ENCODE measurements around the gene LRP1. TPM values are rescaled to one million over a fixed set of nuclear protein-coding genes. Genes with fewer than 3 reads are reported as not detected.

LRP1 gene
- total RNA-seq, 2 experiments from 2014 or later, result 1.1 to 4.4 TPM

DNA sequence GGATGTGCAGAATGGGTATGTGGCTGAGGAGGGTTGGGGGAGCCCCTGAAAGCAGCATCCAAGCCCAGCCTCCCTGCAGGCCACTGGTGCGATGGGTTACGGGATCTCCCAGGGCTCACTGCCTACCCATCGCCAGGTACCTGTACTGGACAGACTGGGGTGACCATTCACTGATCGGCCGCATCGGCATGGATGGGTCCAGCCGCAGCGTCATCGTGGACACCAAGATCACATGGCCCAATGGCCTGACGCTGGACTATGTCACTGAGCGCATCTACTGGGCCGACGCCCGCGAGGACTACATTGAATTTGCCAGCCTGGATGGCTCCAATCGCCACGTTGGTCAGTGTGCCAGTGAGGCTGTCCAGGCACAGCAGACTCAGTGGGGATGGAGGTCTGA, 70.0 kb downstream of the LRP1 start:
- H3K36me3 ChIP-seq (ENCODE audit: insufficient read depth, low read length), result no peaks in the 10 kb centered on the region
- intact Hi-C loops (cut with micrococcal nuclease; ENCODE audit: unreplicated experiment), result no loop called here
- POLR2A ChIA-PET, result no interaction called here
- no TSS peak for BruUV-seq (replicated peaks)
- H3K79me2 ChIP-seq (ENCODE audit: insufficient read depth, low read depth, low read length), result no peaks in the 10 kb centered on the region
- CTCF ChIA-PET (ENCODE audit: unreplicated experiment), result interaction anchor here (0.5 kb wide), 1 partner anchor 263 kb away, joined by 4 read pairs; no protein-coding TSS in a partner anchor
- H3K9me3 ChIP-seq (ENCODE audit: low read length), result no peaks in the 10 kb centered on the region
- H4K20me1 ChIP-seq (ENCODE audit: insufficient read depth, low read length), result no peaks in the 10 kb centered on the region
- TF ChIP-seq, protein P1, sequence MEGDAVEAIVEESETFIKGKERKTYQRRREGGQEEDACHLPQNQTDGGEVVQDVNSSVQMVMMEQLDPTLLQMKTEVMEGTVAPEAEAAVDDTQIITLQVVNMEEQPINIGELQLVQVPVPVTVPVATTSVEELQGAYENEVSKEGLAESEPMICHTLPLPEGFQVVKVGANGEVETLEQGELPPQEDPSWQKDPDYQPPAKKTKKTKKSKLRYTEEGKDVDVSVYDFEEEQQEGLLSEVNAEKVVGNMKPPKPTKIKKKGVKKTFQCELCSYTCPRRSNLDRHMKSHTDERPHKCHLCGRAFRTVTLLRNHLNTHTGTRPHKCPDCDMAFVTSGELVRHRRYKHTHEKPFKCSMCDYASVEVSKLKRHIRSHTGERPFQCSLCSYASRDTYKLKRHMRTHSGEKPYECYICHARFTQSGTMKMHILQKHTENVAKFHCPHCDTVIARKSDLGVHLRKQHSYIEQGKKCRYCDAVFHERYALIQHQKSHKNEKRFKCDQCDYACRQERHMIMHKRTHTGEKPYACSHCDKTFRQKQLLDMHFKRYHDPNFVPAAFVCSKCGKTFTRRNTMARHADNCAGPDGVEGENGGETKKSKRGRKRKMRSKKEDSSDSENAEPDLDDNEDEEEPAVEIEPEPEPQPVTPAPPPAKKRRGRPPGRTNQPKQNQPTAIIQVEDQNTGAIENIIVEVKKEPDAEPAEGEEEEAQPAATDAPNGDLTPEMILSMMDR (conservative IDR thresholded peaks at IDR 0.05; ENCODE audit: low read length), result no peak
- TF ChIP-seq EZH2phosphoT487 (IDR thresholded peaks at IDR 0.05; ENCODE audit: borderline replicate concordance, low read depth, low read length), result no peak
- no peak overlapping the region for H3K4me2 ChIP-seq (ENCODE audit: low read length)
- H3K9me2 ChIP-seq (ENCODE audit: insufficient read depth, low read length), result no peaks in the 10 kb centered on the region
- no peak overlapping the region for H2AFZ ChIP-seq (ENCODE audit: low read length)
- DNase-seq (ENCODE audit: low spot score), result no peak
- H3K4me3 ChIP-seq (ENCODE audit: low read depth, low read length, poor library complexity, severe bottlenecking), result no peak overlapping the region
- H3K4me1 ChIP-seq (ENCODE audit: insufficient read depth, low read length, poor library complexity, severe bottlenecking), result no peaks in the 10 kb centered on the region
- no peak overlapping the region for H3K27ac ChIP-seq (ENCODE audit: low read depth, low read length, poor library complexity, severe bottlenecking)

- no peak for DNase-seq (ENCODE audit: low spot score)
- Histone ChIP-seq H3K79me2 (ENCODE audit: insufficient read depth, low read depth, low read length) (no peaks in the 10 kb centered on the region), H3K9me3 (ENCODE audit: low read length) (no peaks in the 10 kb centered on the region), H3K27ac (ENCODE audit: low read depth, low read length, poor library complexity, severe bottlenecking) (no peak overlapping the region), H3K4me3 (ENCODE audit: low read depth, low read length, poor library complexity, severe bottlenecking) (no peak overlapping the region), H4K20me1 (ENCODE audit: insufficient read depth, low read length) (no peaks in the 10 kb centered on the region), H3K4me2 (ENCODE audit: low read length) (no peak overlapping the region), H3K36me3 (ENCODE audit: insufficient read depth, low read length) (no peaks in the 10 kb centered on the region), H3K9me2 (ENCODE audit: insufficient read depth, low read length) (no peaks in the 10 kb centered on the region), H3K4me1 (ENCODE audit: insufficient read depth, low read length, poor library complexity, severe bottlenecking) (no peaks in the 10 kb centered on the region), H2AFZ (ENCODE audit: low read length) (no peak overlapping the region)
- no TSS peak for BruUV-seq (replicated peaks)
- TF ChIP-seq, protein P1 (conservative IDR thresholded peaks at IDR 0.05; ENCODE audit: low read length), result no peak
- TF ChIP-seq EZH2phosphoT487 (IDR thresholded peaks at IDR 0.05; ENCODE audit: borderline replicate concordance, low read depth, low read length), result no peak
- ChIA-PET CTCF (ENCODE audit: unreplicated experiment) (no interaction called here), POLR2A (no interaction called here)
- intact Hi-C loops (cut with micrococcal nuclease; ENCODE audit: unreplicated experiment), result no loop called here
These were observed 70.9 kb downstream of the LRP1 start for GRCh38 chr12:57199191-57199590.

- CTCF ChIA-PET (ENCODE audit: unreplicated experiment), result no interaction called here
- no peaks in the 10 kb centered on the region for H3K79me2 ChIP-seq (ENCODE audit: insufficient read depth, low read depth, low read length)
- H3K36me3 ChIP-seq (ENCODE audit: insufficient read depth, low read length), result no peaks in the 10 kb centered on the region
- H3K4me3 ChIP-seq (ENCODE audit: low read depth, low read length, poor library complexity, severe bottlenecking), result no peak overlapping the region
- TF ChIP-seq, protein P1 (conservative IDR thresholded peaks at IDR 0.05; ENCODE audit: low read length), result no peak
- no peak for TF ChIP-seq EZH2phosphoT487 (IDR thresholded peaks at IDR 0.05; ENCODE audit: borderline replicate concordance, low read depth, low read length)
- no peak overlapping the region for H3K4me2 ChIP-seq (ENCODE audit: low read length)
- H4K20me1 ChIP-seq (ENCODE audit: insufficient read depth, low read length), result no peaks in the 10 kb centered on the region
- H3K27ac ChIP-seq (ENCODE audit: low read depth, low read length, poor library complexity, severe bottlenecking), result no peak overlapping the region
- BruUV-seq (replicated peaks), result no TSS peak
- no peaks in the 10 kb centered on the region for H3K9me3 ChIP-seq (ENCODE audit: low read length)
- no peaks in the 10 kb centered on the region for H3K4me1 ChIP-seq (ENCODE audit: insufficient read depth, low read length, poor library complexity, severe bottlenecking)
- no peak for DNase-seq (ENCODE audit: low spot score)
- POLR2A ChIA-PET, result no interaction called here
- no peak overlapping the region for H2AFZ ChIP-seq (ENCODE audit: low read length)
- H3K9me2 ChIP-seq (ENCODE audit: insufficient read depth, low read length), result no peaks in the 10 kb centered on the region
- intact Hi-C loops (cut with micrococcal nuclease; ENCODE audit: unreplicated experiment), result no loop called here
These were observed 72.2 kb downstream of the LRP1 start for GRCh38 chr12:57200497-57200896.
